Head of caudate nucleus (tissue), 42 donors: Measurements from ENCODE around the gene BRD2.

Experiments used
- DNase-seq, 42 donors: peaks; one replicate each; pipeline versions ENCODE4 v3.0.0 to v3.0.0-alpha.2; 2020 to 2021; ENCODE audit warnings: mixed read lengths in 7 of 42
- intact Hi-C: fragments of 100-400 bp; cut with DNase I; formaldehyde crosslinking; loops from one replicate; pipeline ENCODE4 v1.15.0; 2022

Gene BRD2

GRCh38 chr6:33014841-33015634 lies 46.6 kb downstream of the BRD2 start:
- peak in 22 of 42 donors; percentile 5 to 84 (median 60) for DNase-seq
- intact Hi-C loops: loop anchor here (10.0 kb wide), 2 partner anchors 60 to 230 kb away; partner anchors contain the start of genes HLA-DPA1 and HLA-DPB1

- no peak for DNase-seq
- intact Hi-C loops: loop anchor here (10.0 kb wide), 2 partner anchors 59 to 229 kb away; partner anchors contain the start of genes HLA-DPA1 and HLA-DPB1
These were observed 47.4 kb downstream of the BRD2 start for GRCh38 chr6:33015798-33016197.

GRCh38 chr6:33017018-33017417 lies 48.6 kb downstream of the BRD2 start:
- DNase-seq: no peak
- intact Hi-C loops: loop anchor here (10.0 kb wide), 2 partner anchors 58 to 228 kb away; partner anchors contain the start of genes HLA-DPA1 and HLA-DPB1

- intact Hi-C loops: loop anchor here (10.0 kb wide), 2 partner anchors 57 to 227 kb away; partner anchors contain the start of genes HLA-DPA1 and HLA-DPB1
These were observed 49.4 kb downstream of the BRD2 start for GRCh38 chr6:33017694-33018353.

GRCh38 chr6:33018418-33018817 lies 50.0 kb downstream of the BRD2 start:
- intact Hi-C loops: loop anchor here (10.0 kb wide), 2 partner anchors 56 to 226 kb away; partner anchors contain the start of genes HLA-DPA1 and HLA-DPB1
- DNase-seq: no peak

More at GRCh38 chr6:33017694-33018353, 49.4 kb downstream of the BRD2 start:
- no peak for DNase-seq

GRCh38 chr6:33018904-33019303 lies 50.5 kb downstream of the BRD2 start:
- DNase-seq: peak in 35 of 42 donors; percentile 16 to 73 (median 38)
- intact Hi-C loops: loop anchor here (10.0 kb wide), 2 partner anchors 56 to 226 kb away; partner anchors contain the start of genes HLA-DPA1 and HLA-DPB1

GRCh38 chr6:33019372-33019771 lies 51.0 kb downstream of the BRD2 start:
- intact Hi-C loops: loop anchor here (10.0 kb wide), 2 partner anchors 55 to 225 kb away; partner anchors contain the start of genes HLA-DPA1 and HLA-DPB1
- no peak for DNase-seq

GRCh38 chr6:33021917-33022316 lies 53.5 kb downstream of the BRD2 start:
- intact Hi-C loops: no loop called here
- no peak for DNase-seq

- intact Hi-C loops: no loop called here
- no peak for DNase-seq
These were observed 55.1 kb downstream of the BRD2 start for GRCh38 chr6:33023536-33023935.

GRCh38 chr6:33024521-33024920 lies 56.1 kb downstream of the BRD2 start:
- no peak for DNase-seq
- intact Hi-C loops: no loop called here

GRCh38 chr6:33028220-33028849 lies 59.9 kb downstream of the BRD2 start:
- intact Hi-C loops: no loop called here
- DNase-seq: no peak

GRCh38 chr6:33029328-33030184 lies 61.2 kb downstream of the BRD2 start:
- intact Hi-C loops: no loop called here
- DNase-seq: peak in 20 of 42 donors; percentile 11 to 64 (median 30)

GRCh38 chr6:33030245-33030644 lies 61.9 kb downstream of the BRD2 start:
- DNase-seq: no peak
- intact Hi-C loops: no loop called here
